Upper lobe of left lung (tissue), 6 donors: ENCODE data around the gene CAPS. TPM values are rescaled to one million over a fixed set of nuclear protein-coding genes. Genes with fewer than 3 reads are reported as not detected.
"Not testable (repeated sequence)": the region's sequence is repeated elsewhere in the genome, so short reads cannot be mapped to it uniquely, and the experiment has no call there.

Experiments used
- ATAC-seq, 2 donors: fragments of 200-7000 bp; cut with Tn5 transposase; one replicate each; pipeline ENCODE4 v1.9.1; 2022; ENCODE audit warnings: mild to moderate bottlenecking in 2 of 2, moderate library complexity in 2 of 2; ENCODE audit not compliant: low FRiP score in 2 of 2
- DNase-seq, 2 donors: peaks; one replicate each; pipeline ENCODE4 v3.0.0-alpha.2; 2019 to 2020
- H3K27ac ChIP-seq, 4 donors: fragments of 200-600 bp; sonication (generic); one replicate each; pipeline ENCODE4 v1.5.1; 2016 to 2019
- H3K27me3 ChIP-seq, 4 donors: fragments of 200-600 bp; sonication (generic); one replicate each; pipeline ENCODE4 v1.5.1; 2017 to 2019
- H3K36me3 ChIP-seq, 4 donors: fragments of 200-600 bp; sonication (generic); one replicate each; pipeline ENCODE4 v1.5.1; 2016 to 2019
- H3K4me1 ChIP-seq, 4 donors: fragments of 200-600 bp; sonication (generic); one replicate each; pipeline ENCODE4 v1.5.1; 2018 to 2019
- H3K4me3 ChIP-seq, 4 donors: fragments of 200-600 bp; sonication (generic); one replicate each; pipeline ENCODE4 v1.5.1; 2017 to 2019; ENCODE audit warnings: mild to moderate bottlenecking in 2 of 4, moderate library complexity in 1 of 4
- H3K9me3 ChIP-seq, 4 donors: fragments of 200-600 bp; sonication (generic); one replicate each; pipeline ENCODE4 v1.5.1; 2018 to 2019
- CTCF ChIP-seq, 6 experiments: fragments of 450-650 bp in 4 of 6; fragments of 200-600 bp in 2 of 6; sonication (generic) in 2 of 6; IDR thresholded peaks; one replicate each; pipeline ENCODE4 v1.5.1; 2016 to 2019; ENCODE audit warnings: antibody characterized with exemption in 6 of 6
- EP300 ChIP-seq, 4 donors: sonication (generic); formaldehyde crosslinking; IDR thresholded peaks; one replicate each; pipeline ENCODE4 v1.5.1; 2017; ENCODE audit warnings: antibody characterized with exemption in 4 of 4, control low read depth in 2 of 4
- POLR2A ChIP-seq, 4 donors: fragments of 450-650 bp; IDR thresholded peaks; one replicate each; pipeline ENCODE4 v1.5.1; 2016 to 2017; ENCODE audit warnings: antibody characterized with exemption in 4 of 4, mild to moderate bottlenecking in 2 of 4
- POLR2AphosphoS5 ChIP-seq, 2 donors: sonication (generic); formaldehyde crosslinking; IDR thresholded peaks; one replicate each; pipeline ENCODE4 v1.5.1; 2017; ENCODE audit warnings: antibody characterized with exemption in 2 of 2
- WGBS, 2 donors: methylation state at CpG; one replicate each; pipeline ENCODE4 v1.1.5; 2017 to 2018; 5-methylcytosine and 5-hydroxymethylcytosine counted together
- total RNA-seq, 6 donors: library from RNA; depleted of rRNA in 4 of 6; stranded (reverse); fragments of >200 nt in 4 of 6; gene quantifications; one replicate each; pipeline versions ENCODE4 v1.1.0 to v1.2.1, GENCODE V29; 2016 to 2021
- donor health status: DM: no; HTN: no; CAD: no; lungs with moderate emphysema.
- donor health status: DM: no; HTN: yes; CAD: no; lungs with severe emphysema.

The CAPS gene
- total RNA-seq, 6 donors from 2014 or later = 20.6 to 414 (median 115) TPM

DNA sequence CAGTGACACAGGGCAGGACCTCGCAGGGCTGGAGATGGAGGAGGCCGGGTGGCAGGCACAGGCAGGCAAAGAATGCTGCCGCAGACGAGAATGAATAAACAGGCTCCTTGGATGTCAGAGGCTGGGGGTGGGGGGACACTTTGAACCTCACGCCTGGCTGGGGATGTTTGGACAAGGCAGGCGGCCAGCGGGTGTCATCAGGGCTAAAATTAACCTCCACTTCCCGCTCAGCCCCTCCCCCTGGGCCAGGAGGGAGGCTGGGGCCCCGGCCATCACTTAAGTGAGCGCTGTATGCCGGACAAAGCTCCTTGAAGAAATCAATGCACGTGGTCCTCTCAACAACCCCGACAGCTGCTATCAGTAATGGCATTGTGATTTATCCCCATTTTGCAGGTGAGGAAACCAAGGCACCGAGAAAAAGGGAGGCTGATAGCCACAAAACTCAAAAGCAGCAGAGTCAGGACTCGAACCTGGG is 33.4 kb upstream of the CAPS start:
- no peak overlapping the region for H3K4me3 ChIP-seq
- peaks cover 0 to 6% (median 2%) of the 10 kb centered on the region in 4 donors for H3K27me3 ChIP-seq
- DNase-seq (peak; percentile 46 to 67), ATAC-seq (peak; percentile 44 to 62)
- WGBS, 2 donors = 11 to 19% methylated on average over 10 to 15 of the region's 15 CpGs
- H3K9me3 ChIP-seq = no peaks in the 10 kb centered on the region
- peaks cover 7 to 11% (median 10%) of the 10 kb centered on the region in 4 donors for H3K4me1 ChIP-seq
- no peak for TF ChIP-seq CTCF (IDR thresholded peaks at IDR 0.05)
- TF ChIP-seq POLR2AphosphoS5 (IDR thresholded peaks at IDR 0.05) = no peak
- no peak for TF ChIP-seq POLR2A (IDR thresholded peaks at IDR 0.05)
- no peak for TF ChIP-seq EP300 (IDR thresholded peaks at IDR 0.05)
- H3K36me3 ChIP-seq = no peaks in the 10 kb centered on the region
- no peak overlapping the region for H3K27ac ChIP-seq

- Histone ChIP-seq H3K4me3 (no peak overlapping the region), H3K27me3 (peaks cover 0 to 6% (median 2%) of the 10 kb centered on the region in 4 donors), H3K4me1 (peaks cover 7 to 11% (median 10%) of the 10 kb centered on the region in 4 donors), H3K9me3 (no peaks in the 10 kb centered on the region), H3K36me3 (no peaks in the 10 kb centered on the region), H3K27ac (no peak overlapping the region)
- no peak for TF ChIP-seq CTCF (IDR thresholded peaks at IDR 0.05)
- no peak for TF ChIP-seq POLR2AphosphoS5 (IDR thresholded peaks at IDR 0.05)
- no peak for TF ChIP-seq EP300 (IDR thresholded peaks at IDR 0.05)
- no peak for TF ChIP-seq POLR2A (IDR thresholded peaks at IDR 0.05)
- DNase-seq (peak in 1 of 2 donors; percentile 50), ATAC-seq (no peak)
- WGBS, 2 donors = 70 to 73% methylated on average over 16 to 18 of the region's 19 CpGs
Observed at GRCh38 chr19:5881543-5882299, 32.3 kb upstream of the CAPS start.

DNA sequence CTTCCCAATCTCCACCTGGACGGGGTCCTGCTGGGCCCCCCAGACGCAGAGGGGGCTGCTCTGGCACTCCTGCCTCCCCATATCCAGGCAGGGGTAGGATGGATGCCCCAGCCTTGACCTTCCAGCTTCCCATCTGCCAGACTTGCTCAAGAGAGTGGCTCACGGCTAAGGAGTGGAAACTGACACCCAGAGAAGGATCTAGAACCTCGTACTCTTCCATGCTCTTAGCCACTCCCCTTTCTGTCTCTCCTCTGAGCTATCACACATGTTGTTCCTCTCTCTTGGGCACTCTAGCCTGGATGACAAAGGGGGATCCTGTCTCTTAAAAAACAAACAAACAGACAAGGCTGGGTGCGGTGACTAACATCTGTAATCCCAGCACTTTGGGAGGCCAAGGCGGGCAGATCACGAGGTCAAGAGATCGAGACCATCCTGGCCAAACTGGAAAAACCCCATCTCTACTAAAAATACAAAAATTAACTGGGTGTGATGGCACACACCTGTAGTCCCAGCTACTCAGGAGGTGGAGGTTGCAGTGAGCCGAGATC is 31.6 kb upstream of the CAPS start:
- Histone ChIP-seq H3K4me1 (peaks cover 7 to 11% (median 10%) of the 10 kb centered on the region in 4 donors), H3K27me3 (peaks cover 0 to 6% (median 2%) of the 10 kb centered on the region in 4 donors), H3K9me3 (no peaks in the 10 kb centered on the region), H3K27ac (no peak overlapping the region), H3K4me3 (no peak overlapping the region), H3K36me3 (no peaks in the 10 kb centered on the region)
- WGBS, 2 donors = 50 to 56% methylated on average over 8 to 9 of the region's 9 CpGs
- DNase-seq (no peak), ATAC-seq (no peak)
- TF ChIP-seq CTCF (IDR thresholded peaks at IDR 0.05) = no peak
- no peak for TF ChIP-seq EP300 (IDR thresholded peaks at IDR 0.05)
- TF ChIP-seq POLR2A (IDR thresholded peaks at IDR 0.05) = no peak
- TF ChIP-seq POLR2AphosphoS5 (IDR thresholded peaks at IDR 0.05) = no peak

DNA sequence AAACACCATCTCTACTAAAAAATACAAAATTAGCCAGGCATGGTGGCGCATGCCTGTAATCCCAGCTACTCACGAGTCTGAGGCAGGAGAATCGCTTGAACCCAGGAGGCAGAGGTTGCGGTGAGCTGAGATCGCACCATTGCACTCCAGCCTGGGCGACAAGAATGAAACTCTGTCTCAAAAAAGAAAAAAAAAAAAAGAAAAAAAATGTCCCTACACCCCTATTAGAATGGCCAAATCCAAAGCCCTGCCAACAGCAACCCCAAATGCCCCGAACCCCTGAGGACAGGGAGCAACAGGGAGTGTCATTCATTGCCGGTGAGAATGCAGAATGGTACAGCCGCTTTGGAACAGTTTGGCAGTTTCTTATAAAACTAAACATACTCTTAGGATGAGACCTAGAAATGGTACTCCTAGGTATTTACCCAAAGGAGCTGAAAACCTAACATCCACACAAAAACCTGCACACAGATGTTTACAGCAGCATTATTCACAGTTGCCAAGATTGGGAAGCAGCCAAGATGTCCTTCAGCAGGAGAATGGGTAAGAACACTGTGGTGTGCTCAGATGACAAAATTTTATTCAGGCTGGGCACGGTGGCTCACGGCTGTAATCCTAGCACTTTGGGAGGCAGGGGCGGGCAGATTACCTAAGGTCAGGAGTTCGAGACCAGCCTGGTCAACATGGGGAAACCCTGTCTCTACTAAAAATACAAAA is 30.7 kb upstream of the CAPS start:
- not testable (repeated sequence) for H3K27ac ChIP-seq, H3K9me3 ChIP-seq, ATAC-seq, H3K36me3 ChIP-seq, H3K4me3 ChIP-seq, DNase-seq, H3K27me3 ChIP-seq
- peaks cover 7 to 11% (median 10%) of the 10 kb centered on the region in 4 donors for H3K4me1 ChIP-seq
- WGBS, 2 donors = 72 to 77% methylated on average over 13 of the region's 13 CpGs

- H3K36me3 ChIP-seq, ATAC-seq, H3K9me3 ChIP-seq, H3K27ac ChIP-seq, H3K4me3 ChIP-seq, H3K27me3 ChIP-seq, DNase-seq: not testable (repeated sequence)
- WGBS, 2 donors = 76 to 81% methylated on average over 11 of the region's 11 CpGs
- peaks cover 7 to 11% (median 10%) of the 10 kb centered on the region in 4 donors for H3K4me1 ChIP-seq
Observed at GRCh38 chr19:5884065-5884811, 29.8 kb upstream of the CAPS start.
